ENCODE results near the gene KRTAP4-8. TPM values are rescaled to one million over a fixed set of nuclear protein-coding genes. Genes with fewer than 3 reads are reported as not detected.
"Not testable (repeated sequence)": the region's sequence is repeated elsewhere in the genome, so short reads cannot be mapped to it uniquely, and the experiment has no call there.

The KRTAP4-8 gene
- total RNA-seq, 2 experiments from 2014 or later, result not detected

- H3K36me3 ChIP-seq (ENCODE audit: insufficient read depth, low read length), result no peaks in the 10 kb centered on the region
- no TSS peak for BruUV-seq (replicated peaks)
- H3K4me2 ChIP-seq (ENCODE audit: low read length), result no peak overlapping the region
- TF ChIP-seq, protein P1, sequence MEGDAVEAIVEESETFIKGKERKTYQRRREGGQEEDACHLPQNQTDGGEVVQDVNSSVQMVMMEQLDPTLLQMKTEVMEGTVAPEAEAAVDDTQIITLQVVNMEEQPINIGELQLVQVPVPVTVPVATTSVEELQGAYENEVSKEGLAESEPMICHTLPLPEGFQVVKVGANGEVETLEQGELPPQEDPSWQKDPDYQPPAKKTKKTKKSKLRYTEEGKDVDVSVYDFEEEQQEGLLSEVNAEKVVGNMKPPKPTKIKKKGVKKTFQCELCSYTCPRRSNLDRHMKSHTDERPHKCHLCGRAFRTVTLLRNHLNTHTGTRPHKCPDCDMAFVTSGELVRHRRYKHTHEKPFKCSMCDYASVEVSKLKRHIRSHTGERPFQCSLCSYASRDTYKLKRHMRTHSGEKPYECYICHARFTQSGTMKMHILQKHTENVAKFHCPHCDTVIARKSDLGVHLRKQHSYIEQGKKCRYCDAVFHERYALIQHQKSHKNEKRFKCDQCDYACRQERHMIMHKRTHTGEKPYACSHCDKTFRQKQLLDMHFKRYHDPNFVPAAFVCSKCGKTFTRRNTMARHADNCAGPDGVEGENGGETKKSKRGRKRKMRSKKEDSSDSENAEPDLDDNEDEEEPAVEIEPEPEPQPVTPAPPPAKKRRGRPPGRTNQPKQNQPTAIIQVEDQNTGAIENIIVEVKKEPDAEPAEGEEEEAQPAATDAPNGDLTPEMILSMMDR (conservative IDR thresholded peaks at IDR 0.05; ENCODE audit: low read length), result no peak
- no peak for TF ChIP-seq EZH2phosphoT487 (IDR thresholded peaks at IDR 0.05; ENCODE audit: borderline replicate concordance, low read depth, low read length)
- no peaks in the 10 kb centered on the region for H3K4me1 ChIP-seq (ENCODE audit: insufficient read depth, low read length, poor library complexity, severe bottlenecking)
- H3K79me2 ChIP-seq (ENCODE audit: insufficient read depth, low read depth, low read length), result no peaks in the 10 kb centered on the region
- ChIA-PET CTCF (ENCODE audit: unreplicated experiment) (no interaction called here), POLR2A (no interaction called here)
- 0 out of 2 replicates have a peak, but pooled peaks cover 6% of the 10 kb centered on the region for H3K9me3 ChIP-seq (ENCODE audit: low read length)
- DNase-seq (ENCODE audit: low spot score), result no peak
- H2AFZ ChIP-seq (ENCODE audit: low read length), result no peak overlapping the region
- no peak overlapping the region for H3K27ac ChIP-seq (ENCODE audit: low read depth, low read length, poor library complexity, severe bottlenecking)
- H4K20me1 ChIP-seq (ENCODE audit: insufficient read depth, low read length), result no peaks in the 10 kb centered on the region
- intact Hi-C loops (cut with micrococcal nuclease; ENCODE audit: unreplicated experiment), result no loop called here
- no peaks in the 10 kb centered on the region for H3K9me2 ChIP-seq (ENCODE audit: insufficient read depth, low read length)
- H3K4me3 ChIP-seq (ENCODE audit: low read depth, low read length, poor library complexity, severe bottlenecking), result no peak overlapping the region
Measured at GRCh38 chr17:41126412-41126811, 28.5 kb upstream of the KRTAP4-8 start.

- H3K4me3 ChIP-seq (ENCODE audit: low read depth, low read length, poor library complexity, severe bottlenecking), result no peak overlapping the region
- H3K4me2 ChIP-seq (ENCODE audit: low read length), result no peak overlapping the region
- intact Hi-C loops (cut with micrococcal nuclease; ENCODE audit: unreplicated experiment), result no loop called here
- ChIA-PET CTCF (ENCODE audit: unreplicated experiment) (no interaction called here), POLR2A (no interaction called here)
- peaks cover 10% of the 10 kb centered on the region for H3K4me1 ChIP-seq (ENCODE audit: insufficient read depth, low read length, poor library complexity, severe bottlenecking)
- no peak overlapping the region for H3K27ac ChIP-seq (ENCODE audit: low read depth, low read length, poor library complexity, severe bottlenecking)
- no peak overlapping the region for H2AFZ ChIP-seq (ENCODE audit: low read length)
- H3K79me2 ChIP-seq (ENCODE audit: insufficient read depth, low read depth, low read length), result no peaks in the 10 kb centered on the region
- H3K36me3 ChIP-seq (ENCODE audit: insufficient read depth, low read length), result no peaks in the 10 kb centered on the region
- no TSS peak for BruUV-seq (replicated peaks)
- H3K9me2 ChIP-seq (ENCODE audit: insufficient read depth, low read length), result no peaks in the 10 kb centered on the region
- no peaks in the 10 kb centered on the region for H4K20me1 ChIP-seq (ENCODE audit: insufficient read depth, low read length)
- DNase-seq (ENCODE audit: low spot score), result no peak
- TF ChIP-seq, protein P1 (conservative IDR thresholded peaks at IDR 0.05; ENCODE audit: low read length), result no peak
- no peak for TF ChIP-seq EZH2phosphoT487 (IDR thresholded peaks at IDR 0.05; ENCODE audit: borderline replicate concordance, low read depth, low read length)
- peaks cover 6% of the 10 kb centered on the region; the same call in 1 of the 2 replicates for H3K9me3 ChIP-seq (ENCODE audit: low read length)
Measured at GRCh38 chr17:41125064-41125463, 27.1 kb upstream of the KRTAP4-8 start.

- Histone ChIP-seq H3K9me3 (ENCODE audit: low read length) (peaks cover 11% of the 10 kb centered on the region; the same call in 1 of the 2 replicates), H3K4me1 (ENCODE audit: insufficient read depth, low read length, poor library complexity, severe bottlenecking) (peaks cover 16% of the 10 kb centered on the region)
- POLR2A ChIA-PET, result interaction anchor here (0.6 kb wide), 1 partner anchor 10 kb away, joined by 3 read pairs; no protein-coding TSS in a partner anchor
- DNase-seq (ENCODE audit: low spot score); H3K27ac ChIP-seq (ENCODE audit: low read depth, low read length, poor library complexity, severe bottlenecking); H3K9me2 ChIP-seq (ENCODE audit: insufficient read depth, low read length); H3K79me2 ChIP-seq (ENCODE audit: insufficient read depth, low read depth, low read length); H3K36me3 ChIP-seq (ENCODE audit: insufficient read depth, low read length); CTCF ChIA-PET (ENCODE audit: unreplicated experiment); H3K4me2 ChIP-seq (ENCODE audit: low read length); H3K4me3 ChIP-seq (ENCODE audit: low read depth, low read length, poor library complexity, severe bottlenecking); H2AFZ ChIP-seq (ENCODE audit: low read length); BruUV-seq (replicated peaks); H4K20me1 ChIP-seq (ENCODE audit: insufficient read depth, low read length): not testable (repeated sequence)
- intact Hi-C loops (cut with micrococcal nuclease; ENCODE audit: unreplicated experiment), result loop anchor here (5.0 kb wide), 1 partner anchor 183 kb away; the partner anchor contains the start of gene KRTAP16-1
Measured at GRCh38 chr17:41123991-41124371, 26.0 kb upstream of the KRTAP4-8 start, which contains the start of gene KRTAP4-12. TSS of gene KRTAP4-12 (minus strand) at chr17:41124182. CDS start at chr17:41124122, 60 bp downstream.

GRCh38 chr17:41123292-41123990 lies 25.5 kb upstream of the KRTAP4-8 start:
- H2AFZ ChIP-seq (ENCODE audit: low read length); BruUV-seq (replicated peaks); H3K4me3 ChIP-seq (ENCODE audit: low read depth, low read length, poor library complexity, severe bottlenecking); DNase-seq (ENCODE audit: low spot score); H3K27ac ChIP-seq (ENCODE audit: low read depth, low read length, poor library complexity, severe bottlenecking); H3K79me2 ChIP-seq (ENCODE audit: insufficient read depth, low read depth, low read length); H3K4me2 ChIP-seq (ENCODE audit: low read length); CTCF ChIA-PET (ENCODE audit: unreplicated experiment); H3K36me3 ChIP-seq (ENCODE audit: insufficient read depth, low read length); H4K20me1 ChIP-seq (ENCODE audit: insufficient read depth, low read length); H3K9me2 ChIP-seq (ENCODE audit: insufficient read depth, low read length): not testable (repeated sequence)
- intact Hi-C loops (cut with micrococcal nuclease; ENCODE audit: unreplicated experiment), result loop anchor here (5.0 kb wide), 1 partner anchor 184 kb away; the partner anchor contains the start of gene KRTAP16-1
- POLR2A ChIA-PET, result interaction anchor here (0.6 kb wide), 1 partner anchor 11 kb away, joined by 3 read pairs; no protein-coding TSS in a partner anchor
- peaks cover 11% of the 10 kb centered on the region; the same call in 1 of the 2 replicates for H3K9me3 ChIP-seq (ENCODE audit: low read length)
- peaks cover 16% of the 10 kb centered on the region for H3K4me1 ChIP-seq (ENCODE audit: insufficient read depth, low read length, poor library complexity, severe bottlenecking)

All from OCI-LY7 (cell line).